ENCODE data around the gene PAEP. TPM values are rescaled to one million over a fixed set of nuclear protein-coding genes. Genes with fewer than 3 reads are reported as not detected.

PAEP gene
- total RNA-seq, 1 donor from 2014 or later = not detected

- H3K9me3 ChIP-seq (replicated peaks) = no peaks in the 10 kb centered on the region
- intact Hi-C loops (cut with micrococcal nuclease) = no loop called here
- H3K27ac ChIP-seq (replicated peaks) = no peak overlapping the region
- no peak for TF ChIP-seq CTCF (IDR thresholded peaks at IDR 0.05; ENCODE audit: borderline replicate concordance)
- no peak overlapping the region for H3K4me3 ChIP-seq
- peak; percentile 6 for DNase-seq
- no peaks in the 10 kb centered on the region for H3K36me3 ChIP-seq
- peaks cover 60% of the 10 kb centered on the region for H3K27me3 ChIP-seq (ENCODE audit: low read depth)
- H3K4me1 ChIP-seq = peaks cover 3% of the 10 kb centered on the region
These were observed 43.1 kb downstream of the PAEP start for GRCh38 chr9:135604437-135605237.

GRCh38 chr9:135605238-135605781 lies 43.8 kb downstream of the PAEP start:
- no peaks in the 10 kb centered on the region for H3K9me3 ChIP-seq (replicated peaks)
- DNase-seq = no peak
- intact Hi-C loops (cut with micrococcal nuclease) = no loop called here

GRCh38 chr9:135606885-135607259 lies 45.3 kb downstream of the PAEP start:
- no peaks in the 10 kb centered on the region for H3K36me3 ChIP-seq
- peaks cover 3% of the 10 kb centered on the region for H3K4me1 ChIP-seq
- no peak overlapping the region for H3K4me3 ChIP-seq
- intact Hi-C loops (cut with micrococcal nuclease) = no loop called here
- no peak overlapping the region for H3K27ac ChIP-seq (replicated peaks)
- H3K9me3 ChIP-seq (replicated peaks) = no peaks in the 10 kb centered on the region
- peaks cover 56% of the 10 kb centered on the region for H3K27me3 ChIP-seq (ENCODE audit: low read depth)
- no peak for DNase-seq
- TF ChIP-seq CTCF (IDR thresholded peaks at IDR 0.05; ENCODE audit: borderline replicate concordance) = no peak

More at GRCh38 chr9:135605238-135605781, 43.8 kb downstream of the PAEP start:
- no peak overlapping the region for H3K4me3 ChIP-seq
- H3K27me3 ChIP-seq (ENCODE audit: low read depth) = peaks cover 56% of the 10 kb centered on the region
- no peak overlapping the region for H3K27ac ChIP-seq (replicated peaks)
- peaks cover 3% of the 10 kb centered on the region for H3K4me1 ChIP-seq
- no peaks in the 10 kb centered on the region for H3K36me3 ChIP-seq
- no peak for TF ChIP-seq CTCF (IDR thresholded peaks at IDR 0.05; ENCODE audit: borderline replicate concordance)

GRCh38 chr9:135607401-135608293 lies 46.1 kb downstream of the PAEP start:
- Histone ChIP-seq H3K9me3 (replicated peaks) (no peaks in the 10 kb centered on the region), H3K27ac (replicated peaks) (no peak overlapping the region), H3K4me3 (no peak overlapping the region), H3K36me3 (no peaks in the 10 kb centered on the region), H3K27me3 (ENCODE audit: low read depth) (peaks cover 57% of the 10 kb centered on the region), H3K4me1 (peaks cover 3% of the 10 kb centered on the region)
- DNase-seq = peak; percentile 11
- no peak for TF ChIP-seq CTCF (IDR thresholded peaks at IDR 0.05; ENCODE audit: borderline replicate concordance)
- intact Hi-C loops (cut with micrococcal nuclease) = no loop called here

GRCh38 chr9:135608294-135608998 lies 46.9 kb downstream of the PAEP start:
- H3K4me1 ChIP-seq = peaks cover 3% of the 10 kb centered on the region
- H3K4me3 ChIP-seq = no peak overlapping the region
- DNase-seq = peak; percentile 9
- no peaks in the 10 kb centered on the region for H3K36me3 ChIP-seq
- no peak for TF ChIP-seq CTCF (IDR thresholded peaks at IDR 0.05; ENCODE audit: borderline replicate concordance)
- peaks cover 65% of the 10 kb centered on the region for H3K27me3 ChIP-seq (ENCODE audit: low read depth)
- intact Hi-C loops (cut with micrococcal nuclease) = no loop called here
- no peaks in the 10 kb centered on the region for H3K9me3 ChIP-seq (replicated peaks)
- no peak overlapping the region for H3K27ac ChIP-seq (replicated peaks)

Measured in left ventricle myocardium inferior (tissue), 1 donor.